Glomerular visceral epithelial cell (primary cell): Measurements from ENCODE around the gene PLGRKT.
"Not testable (repeated sequence)": the region's sequence is repeated elsewhere in the genome, so short reads cannot be mapped to it uniquely, and the experiment has no call there.

Source experiments
- DNase-seq: peaks from one replicate; pipeline ENCODE4 v3.0.0-alpha.2; 2016; ENCODE audit errors: extremely low spot score

The PLGRKT gene

DNA sequence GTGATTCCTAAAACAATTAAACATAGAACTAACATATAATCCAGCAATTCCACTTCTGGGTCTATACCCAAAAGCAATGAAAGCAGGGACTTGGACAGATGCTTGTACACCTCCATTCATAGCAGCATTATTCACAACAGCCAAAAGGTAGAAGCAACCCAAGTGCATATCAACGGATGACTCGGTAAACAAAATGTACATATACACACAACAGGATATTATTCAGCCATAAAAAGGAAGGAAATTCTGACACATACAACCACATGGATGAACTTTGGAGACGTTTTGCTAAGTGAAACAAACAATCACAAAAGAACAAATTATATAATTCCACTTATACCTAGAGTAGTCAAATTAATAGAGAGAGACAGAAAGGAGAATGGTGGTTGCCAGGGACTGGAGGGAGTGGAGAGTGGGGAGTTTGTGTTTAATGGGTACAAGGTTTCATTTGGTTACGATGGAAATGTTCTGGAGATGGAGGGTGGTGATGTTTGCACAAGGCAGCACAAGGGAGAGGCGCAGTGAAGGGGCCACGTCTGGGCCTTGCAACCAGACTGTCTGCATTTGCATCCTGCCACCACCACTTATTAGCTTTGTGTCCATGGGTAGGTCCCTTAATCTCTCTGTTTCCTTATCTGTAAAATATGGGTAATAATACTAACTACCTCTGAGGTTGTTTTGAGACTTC is 61.8 kb downstream of the PLGRKT start:
- DNase-seq: no peak

DNA sequence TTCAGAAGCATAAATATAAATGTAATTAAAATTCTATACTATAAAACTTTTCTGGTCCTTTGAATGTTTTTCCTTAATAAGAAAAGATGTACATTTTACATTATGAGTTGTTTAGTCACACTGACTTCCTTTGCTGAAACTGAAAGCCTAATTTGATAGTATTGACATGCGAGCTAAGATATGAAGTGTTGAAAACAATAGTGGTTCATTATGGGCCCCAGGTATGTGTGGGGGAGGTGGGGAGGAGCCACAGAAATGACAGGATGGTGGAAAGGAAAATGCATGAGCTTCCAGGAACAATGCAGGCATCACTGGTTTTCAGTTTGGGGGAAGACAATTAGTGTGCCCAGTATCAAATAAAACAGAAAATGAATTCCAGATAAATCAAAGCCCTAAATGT is 62.6 kb downstream of the PLGRKT start:
- no peak for DNase-seq

DNA sequence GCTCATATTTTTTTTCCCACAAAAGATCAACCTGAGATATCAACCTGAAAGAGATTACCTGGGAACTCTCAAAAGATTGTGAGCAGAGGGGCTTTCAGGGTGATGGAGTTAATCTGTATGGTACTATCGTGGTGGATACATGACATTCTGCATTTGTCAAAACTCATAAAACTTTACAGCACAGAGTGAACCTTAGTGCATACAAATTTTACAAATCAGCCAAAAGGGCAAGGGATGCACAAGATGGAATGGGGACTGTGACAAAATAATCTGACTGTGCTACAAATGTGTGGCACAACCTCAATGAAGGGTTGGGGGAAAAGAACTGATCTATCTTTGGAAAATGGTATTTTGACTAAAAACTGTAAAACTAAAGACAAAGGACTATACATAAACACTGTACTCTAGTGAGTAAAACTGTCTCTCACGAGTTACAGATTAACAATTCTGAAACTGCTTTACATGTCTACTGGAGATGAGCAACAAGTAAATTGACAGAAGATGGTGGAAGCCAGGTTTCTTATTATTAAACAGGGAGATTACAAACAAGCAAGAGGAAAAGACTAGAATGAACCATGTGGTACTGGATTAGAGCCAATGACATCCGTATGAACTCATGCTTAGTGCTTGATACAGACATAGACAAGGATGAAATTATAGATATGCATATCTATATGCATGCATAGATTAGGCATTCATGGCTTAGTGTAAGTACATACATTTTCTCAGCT is 73.3 kb downstream of the PLGRKT start:
- DNase-seq: no peak

DNA sequence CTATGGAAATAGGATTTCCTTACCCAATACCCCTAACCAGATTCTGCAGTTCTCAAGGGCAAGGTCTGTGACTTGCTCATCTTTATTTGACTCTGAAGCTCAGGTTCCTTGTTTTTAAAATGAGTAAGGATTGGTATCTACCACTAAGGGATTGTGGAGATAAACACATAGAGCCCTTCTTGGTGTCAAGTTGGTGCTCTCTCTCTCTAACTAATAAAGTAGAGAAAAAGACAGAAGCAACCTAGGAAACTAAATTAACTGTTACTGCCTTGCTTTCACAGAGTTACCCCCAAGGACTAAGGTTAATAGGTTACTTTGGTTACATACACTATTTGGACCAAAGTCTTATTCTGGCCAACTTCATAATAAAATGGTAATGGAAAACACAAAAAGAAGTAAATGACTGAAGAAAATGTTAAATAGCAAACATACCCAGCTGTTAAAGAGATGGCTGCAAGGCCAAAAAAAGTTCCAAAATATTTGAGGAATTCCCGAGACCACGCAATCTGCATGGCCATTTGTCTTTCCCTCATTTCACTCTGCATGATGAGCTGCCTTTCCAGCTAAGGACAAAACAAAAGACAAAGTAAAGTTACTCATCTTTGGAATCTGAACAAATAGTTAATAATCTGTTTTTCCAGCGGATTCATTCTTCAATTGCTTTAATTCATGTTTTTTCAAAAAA is 76.3 kb downstream of the PLGRKT start:
- no peak for DNase-seq

- DNase-seq: no peak
Measured at GRCh38 chr9:5360341-5360740, 77.4 kb downstream of the PLGRKT start.

- DNase-seq: no peak
Measured at GRCh38 chr9:5357431-5358105, 80.2 kb downstream of the PLGRKT start.

GRCh38 chr9:5355817-5356216 is 81.9 kb downstream of the PLGRKT start:
- no peak for DNase-seq

GRCh38 chr9:5355226-5355625 is 82.5 kb downstream of the PLGRKT start:
- no peak for DNase-seq

DNA sequence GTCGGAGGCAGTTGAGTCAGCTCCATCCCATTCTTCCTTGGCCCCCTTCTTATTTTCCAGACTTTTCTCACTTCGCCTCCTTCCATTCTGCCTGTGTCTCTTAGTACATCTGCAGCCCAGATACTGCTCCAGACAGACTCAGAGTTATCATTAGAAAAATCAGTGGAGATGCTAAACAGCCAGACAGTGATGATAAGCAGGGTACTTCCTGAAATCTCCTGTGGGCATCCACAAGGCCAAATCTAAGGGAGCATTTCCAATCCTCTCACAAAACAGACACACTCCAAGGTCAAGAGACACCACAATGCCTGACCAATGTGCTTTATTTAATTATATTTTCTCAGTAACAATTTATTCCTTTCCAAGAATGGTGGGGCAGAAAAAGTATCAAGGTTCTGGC is 83.5 kb downstream of the PLGRKT start:
- no peak for DNase-seq

DNA sequence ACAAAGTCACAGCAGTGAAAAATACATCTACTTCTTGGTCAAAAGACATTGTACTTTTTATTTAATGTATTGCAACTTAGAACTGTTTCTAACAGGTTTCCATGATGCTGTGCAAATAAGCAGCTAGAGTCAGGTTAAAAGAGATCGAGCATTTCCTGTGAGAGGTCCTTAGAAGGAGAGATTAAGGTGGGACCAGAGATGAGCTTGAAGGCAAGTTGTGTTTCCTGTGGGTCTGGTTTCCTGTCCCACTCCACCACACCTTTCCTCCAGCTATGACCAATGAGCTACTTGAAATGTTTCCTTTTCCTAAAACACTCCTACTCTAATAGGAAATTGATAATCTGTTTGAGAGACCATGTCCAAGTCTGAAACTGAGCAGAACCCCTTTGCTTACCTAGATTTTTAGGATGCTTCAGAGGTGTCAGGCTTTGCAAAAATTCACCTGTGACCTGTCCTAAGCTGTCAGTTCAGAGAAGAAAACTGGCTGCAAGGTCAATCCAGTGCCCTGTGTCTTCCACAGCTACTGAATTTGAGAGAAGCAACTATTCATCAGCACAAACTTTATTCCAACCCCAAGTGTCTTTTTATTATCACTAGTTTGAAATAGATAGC is 85.0 kb downstream of the PLGRKT start:
- no peak for DNase-seq

- DNase-seq: not testable (repeated sequence)
Measured at GRCh38 chr9:5338992-5339981, 98.4 kb downstream of the PLGRKT start, which contains the start of gene RLN1. RLN1 (minus strand) TSS chr9:5339876; CDS start chr9:5339746, 130 bp downstream.

DNA sequence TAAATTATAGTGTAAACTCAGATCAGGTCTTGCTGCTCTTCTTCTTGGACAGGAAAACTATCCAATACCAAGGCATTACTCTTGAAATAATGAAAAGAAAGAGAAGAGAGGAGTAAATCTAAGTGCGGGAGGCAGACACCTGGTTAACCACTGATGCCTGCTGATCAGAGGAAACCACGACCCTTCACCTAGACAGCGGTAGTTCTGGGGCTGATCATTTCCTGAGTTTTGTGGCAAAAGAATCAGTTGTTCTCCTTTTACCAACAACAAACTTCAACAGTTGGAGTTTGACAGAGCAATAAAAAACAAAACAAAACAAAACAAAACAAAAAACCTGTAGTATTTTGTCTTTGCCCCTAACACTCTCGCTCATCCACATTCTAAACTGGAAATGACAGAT is 101.0 kb downstream of the PLGRKT start:
- no peak for DNase-seq

GRCh38 chr9:5331276-5331675 is 106.4 kb downstream of the PLGRKT start:
- not testable (repeated sequence) for DNase-seq

DNA sequence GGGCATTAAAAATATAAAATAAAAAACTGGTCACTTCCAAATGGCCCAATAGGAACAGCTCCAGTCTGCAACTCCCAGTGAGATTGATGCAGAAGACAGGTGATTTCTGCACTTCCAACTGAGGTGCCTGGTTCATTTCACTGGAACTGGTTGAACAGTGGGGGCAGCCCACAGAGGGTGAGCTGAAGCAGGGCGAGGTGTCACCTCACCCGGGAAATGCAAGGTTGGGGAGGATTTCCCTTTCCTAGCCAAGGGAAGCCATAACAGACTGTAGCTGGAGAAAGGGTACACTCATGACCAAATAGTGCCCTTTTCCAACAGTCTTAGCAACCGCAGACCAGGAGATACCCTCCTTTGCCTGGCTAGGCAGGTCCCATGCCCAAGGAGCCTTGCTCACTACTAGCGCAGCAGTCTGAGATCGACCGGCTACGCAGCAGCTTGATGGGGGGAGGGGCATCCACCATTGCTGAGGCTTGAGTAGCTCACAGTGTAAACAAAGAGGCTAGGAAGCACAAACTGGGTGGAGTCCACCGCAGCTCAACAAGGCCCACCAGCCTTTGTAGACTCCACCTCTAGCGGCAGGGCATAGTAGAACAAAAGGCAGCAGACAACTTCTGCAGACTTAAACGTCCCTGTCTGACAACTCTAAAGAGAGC is 110.7 kb downstream of the PLGRKT start:
- DNase-seq: no peak

- DNase-seq: no peak
Measured at GRCh38 chr9:5326187-5326586, 111.5 kb downstream of the PLGRKT start.

DNA sequence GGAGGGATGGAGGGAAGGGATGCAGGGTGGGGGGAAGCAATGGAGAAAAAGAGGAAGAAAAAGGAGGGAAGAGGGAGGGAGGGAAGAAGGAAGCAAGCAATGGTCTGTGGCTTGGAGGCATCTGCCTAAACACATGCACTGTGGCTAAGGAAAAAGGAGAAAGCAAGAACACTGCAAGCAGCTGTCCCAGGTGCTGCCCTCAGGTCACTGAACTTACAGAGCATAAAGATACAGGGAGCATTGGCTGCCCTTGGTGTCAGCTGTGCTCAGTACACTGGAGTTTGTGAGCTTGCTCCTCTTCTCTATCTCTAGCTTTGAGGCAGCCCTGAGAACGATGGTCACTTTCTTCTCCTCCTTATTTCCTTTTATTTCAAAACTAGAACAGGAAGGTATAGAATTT is 116.1 kb downstream of the PLGRKT start:
- DNase-seq: not testable (repeated sequence)

DNA sequence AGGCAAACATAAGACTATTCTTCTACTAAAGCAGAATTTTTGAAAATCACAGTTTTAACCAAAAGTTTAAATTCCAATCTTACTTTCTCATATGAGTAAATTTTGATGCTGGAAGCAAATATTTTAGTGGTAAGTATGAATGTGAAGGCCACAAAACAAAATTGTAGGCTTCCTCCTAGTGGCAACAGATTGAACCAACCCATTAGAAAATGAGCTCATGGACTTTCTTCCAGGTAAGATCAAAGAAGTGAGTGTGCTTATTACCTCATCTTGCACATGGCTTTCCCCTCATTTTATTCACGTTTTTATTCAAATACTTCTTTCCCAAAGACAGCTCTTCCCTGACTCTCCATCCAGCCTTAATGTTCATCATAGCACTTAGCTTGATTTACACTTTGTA is 116.7 kb downstream of the PLGRKT start:
- no peak for DNase-seq

- not testable (repeated sequence) for DNase-seq
Measured at GRCh38 chr9:5316406-5316805, 121.3 kb downstream of the PLGRKT start.

- DNase-seq: no peak
Measured at GRCh38 chr9:5315187-5315923, 122.4 kb downstream of the PLGRKT start.
